Myocyte (in vitro differentiated cells): ENCODE data around the gene DGKI. TPM values are rescaled to one million over a fixed set of nuclear protein-coding genes. Genes with fewer than 3 reads are reported as not detected.
"Not testable (repeated sequence)": the region's sequence is repeated elsewhere in the genome, so short reads cannot be mapped to it uniquely, and the experiment has no call there.

ENCODE experiments used
- DNase-seq: peaks from one replicate; pipeline ENCODE4 v3.0.0-alpha.2; 2012; ENCODE audit warnings: low read depth
- total RNA-seq: library from RNA; depleted of rRNA; stranded (reverse); fragments of >200 nt; gene quantifications from 2 replicates; pipeline ENCODE4 v1.2.3, GENCODE V29; 2014

DGKI gene
- total RNA-seq, 1 donor from 2014 or later, result 7.9 TPM

- no peak for DNase-seq
These were observed 366.4 kb downstream of the DGKI start for GRCh38 chr7:137480401-137480800.

- DNase-seq, result peak; percentile 13
These were observed 369.8 kb downstream of the DGKI start for GRCh38 chr7:137476937-137477336.

- peak; percentile 14 for DNase-seq
These were observed 370.8 kb downstream of the DGKI start for GRCh38 chr7:137475966-137476365.

GRCh38 chr7:137474540-137475026 lies 372.2 kb downstream of the DGKI start:
- DNase-seq, result no peak

- DNase-seq, result no peak
These were observed 375.6 kb downstream of the DGKI start for GRCh38 chr7:137471128-137471527.

- DNase-seq, result no peak
These were observed 376.9 kb downstream of the DGKI start for GRCh38 chr7:137469858-137470257.

GRCh38 chr7:137469191-137469811 lies 377.5 kb downstream of the DGKI start:
- DNase-seq, result no peak

GRCh38 chr7:137462847-137463246 lies 383.9 kb downstream of the DGKI start:
- DNase-seq, result peak; percentile 26

- DNase-seq, result no peak
These were observed 384.6 kb downstream of the DGKI start for GRCh38 chr7:137462074-137462715.

- DNase-seq, result no peak
These were observed 388.4 kb downstream of the DGKI start for GRCh38 chr7:137458399-137458798.

- peak; percentile 34 for DNase-seq
These were observed 392.0 kb downstream of the DGKI start for GRCh38 chr7:137454767-137455166.

GRCh38 chr7:137454246-137454724 lies 392.5 kb downstream of the DGKI start:
- DNase-seq, result peak; percentile 77

GRCh38 chr7:137453356-137453755 lies 393.4 kb downstream of the DGKI start:
- DNase-seq, result no peak

- no peak for DNase-seq
These were observed 397.8 kb downstream of the DGKI start for GRCh38 chr7:137449016-137449415.

- not testable (repeated sequence) for DNase-seq
These were observed 398.2 kb downstream of the DGKI start for GRCh38 chr7:137448572-137448971.

- DNase-seq, result no peak
These were observed 400.7 kb downstream of the DGKI start for GRCh38 chr7:137446025-137446424.

- no peak for DNase-seq
These were observed 401.5 kb downstream of the DGKI start for GRCh38 chr7:137445268-137445667.

- peak; percentile 89 for DNase-seq
These were observed 403.2 kb downstream of the DGKI start for GRCh38 chr7:137443616-137444015.

GRCh38 chr7:137441451-137441850 lies 405.3 kb downstream of the DGKI start:
- no peak for DNase-seq

GRCh38 chr7:137439829-137440825 lies 406.6 kb downstream of the DGKI start:
- no peak for DNase-seq

GRCh38 chr7:137434946-137435345 lies 411.8 kb downstream of the DGKI start:
- no peak for DNase-seq

- DNase-seq, result no peak
These were observed 412.2 kb downstream of the DGKI start for GRCh38 chr7:137434530-137434929.
